GM21529 (cell line): ENCODE results near the gene KIAA1958.
"Not testable (repeated sequence)": the region's sequence is repeated elsewhere in the genome, so short reads cannot be mapped to it uniquely, and the experiment has no call there.

ENCODE experiments used
- ATAC-seq: cut with Tn5 transposase; IDR thresholded peaks from one replicate; pipeline ENCODE4 v1.9.1; 2021; ENCODE audit not compliant: unreplicated experiment

KIAA1958 gene

DNA sequence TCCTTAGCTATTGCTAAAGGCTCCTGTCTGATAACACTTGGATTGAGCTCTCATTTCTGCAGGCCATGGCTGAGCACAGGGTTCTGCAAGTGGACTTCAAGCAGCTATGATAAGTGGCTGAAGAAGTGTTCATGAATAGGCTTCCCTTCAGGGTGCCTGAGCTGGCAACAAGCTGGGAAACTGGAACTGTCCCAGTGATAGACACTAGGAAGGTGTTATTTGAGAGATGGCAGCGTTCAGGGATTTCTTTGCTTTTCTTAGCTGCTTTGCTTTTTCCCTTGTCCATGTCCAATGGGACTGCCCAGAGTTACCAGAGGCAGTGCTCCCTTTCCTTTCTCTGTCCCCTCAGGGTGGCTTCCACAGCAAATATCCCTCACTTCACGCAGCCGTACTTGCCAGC, 155.5 kb downstream of the KIAA1958 start:
- no peak for ATAC-seq

DNA sequence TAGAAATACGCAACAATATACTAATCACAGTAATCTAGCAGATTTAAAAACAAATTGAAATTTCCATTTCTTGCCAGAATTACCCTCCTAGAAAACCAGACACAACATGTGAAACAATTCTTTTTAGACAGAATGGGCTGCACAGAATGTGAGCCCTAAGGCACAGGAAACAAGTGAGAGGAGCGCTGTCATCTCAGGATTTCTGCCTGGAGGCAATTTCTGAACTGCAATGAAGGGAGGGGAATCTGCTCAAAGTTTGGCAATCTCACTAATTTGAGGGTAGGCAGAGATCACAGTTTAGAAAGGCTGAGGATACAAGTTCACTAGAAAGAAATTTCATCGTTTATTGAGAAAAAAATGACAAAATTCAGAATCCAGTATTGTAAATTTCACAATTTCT, 161.0 kb downstream of the KIAA1958 start:
- ATAC-seq, result no peak

- no peak for ATAC-seq
Observed at GRCh38 chr9:112648624-112649023, 162.0 kb downstream of the KIAA1958 start.

- no peak for ATAC-seq
Observed at GRCh38 chr9:112654282-112654681, 167.7 kb downstream of the KIAA1958 start.

DNA sequence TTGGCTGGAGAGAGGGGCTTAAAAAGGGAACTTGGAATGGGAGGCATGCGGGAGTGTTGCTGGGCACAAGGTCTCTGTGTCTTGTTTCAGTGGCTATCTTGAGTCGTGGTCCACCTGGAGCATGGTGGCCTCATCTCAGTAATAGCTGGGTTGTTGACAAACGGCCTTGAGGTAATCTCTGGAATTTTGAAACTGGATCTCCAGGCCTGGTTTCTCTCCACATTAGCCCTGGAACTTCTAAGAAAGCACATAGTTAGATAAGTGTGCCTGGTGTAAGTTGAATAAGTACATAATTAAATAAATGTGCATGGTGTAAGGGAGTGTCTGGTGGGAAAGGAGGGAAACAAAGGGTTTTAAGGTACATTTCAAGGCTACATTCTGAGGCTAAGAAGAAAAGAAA, 169.0 kb downstream of the KIAA1958 start:
- ATAC-seq, result no peak

DNA sequence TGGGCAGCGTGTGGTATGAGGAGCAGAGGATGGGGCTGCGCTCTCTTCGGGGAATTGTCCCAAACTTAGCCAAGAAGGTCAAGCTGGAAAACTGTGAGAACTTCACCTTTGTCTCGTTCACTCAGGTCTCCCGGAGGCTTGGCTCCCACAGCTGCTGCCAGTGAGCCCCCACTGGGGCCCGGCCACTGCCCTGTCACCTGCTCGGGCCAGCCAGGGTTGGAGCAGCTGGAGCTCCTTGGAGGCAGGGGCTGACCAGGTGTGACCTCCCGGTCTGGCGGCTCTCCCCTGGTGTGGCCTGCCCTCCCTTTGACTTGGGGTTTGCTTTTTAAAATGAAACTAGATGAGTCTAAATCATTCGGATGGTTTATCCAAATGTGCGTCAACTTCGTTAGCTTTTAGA, 173.3 kb downstream of the KIAA1958 start:
- no peak for ATAC-seq

DNA sequence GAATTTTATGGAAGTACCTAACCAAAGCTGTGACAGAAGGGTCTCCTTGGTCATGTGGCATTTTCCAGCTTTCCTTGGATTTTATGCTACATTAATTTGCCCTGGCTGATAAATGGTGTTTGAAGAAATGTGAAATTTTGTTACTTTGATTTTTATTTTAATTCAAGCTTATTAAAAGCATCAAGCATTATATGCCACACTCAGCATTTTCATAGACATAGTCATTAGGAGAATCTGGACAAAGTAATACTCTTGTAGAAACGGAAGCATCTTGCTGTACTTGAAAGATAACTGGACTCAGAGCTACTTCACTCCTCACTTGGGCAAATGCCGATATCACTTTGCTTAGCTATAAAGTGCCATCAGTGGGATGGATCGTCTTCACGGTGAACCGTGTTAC, 177.1 kb downstream of the KIAA1958 start:
- no peak for ATAC-seq

DNA sequence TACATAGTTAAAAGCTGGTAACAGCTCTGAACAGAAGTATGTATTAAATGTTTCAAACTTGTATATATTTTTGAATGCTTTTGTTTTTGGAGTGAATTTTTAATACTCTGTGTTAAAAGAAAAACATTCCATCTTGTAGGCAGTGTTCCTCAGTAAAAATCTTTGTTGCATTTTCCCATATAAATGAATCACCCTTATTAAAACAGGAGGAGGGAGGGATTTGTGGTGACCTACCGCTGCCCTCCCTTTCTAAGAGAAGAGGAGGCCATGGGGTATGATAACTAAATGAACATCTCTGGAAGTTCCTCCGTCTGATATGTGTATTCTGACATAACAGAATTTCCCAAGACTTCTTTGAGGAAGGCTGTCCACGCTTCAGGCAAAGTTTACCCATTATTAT, 177.9 kb downstream of the KIAA1958 start:
- no peak for ATAC-seq

- no peak for ATAC-seq
Observed at GRCh38 chr9:112665347-112665746, 178.7 kb downstream of the KIAA1958 start.

- no peak for ATAC-seq
Observed at GRCh38 chr9:112669326-112669725, 182.7 kb downstream of the KIAA1958 start.

- no peak for ATAC-seq
Observed at GRCh38 chr9:112670991-112671625, 184.5 kb downstream of the KIAA1958 start.

DNA sequence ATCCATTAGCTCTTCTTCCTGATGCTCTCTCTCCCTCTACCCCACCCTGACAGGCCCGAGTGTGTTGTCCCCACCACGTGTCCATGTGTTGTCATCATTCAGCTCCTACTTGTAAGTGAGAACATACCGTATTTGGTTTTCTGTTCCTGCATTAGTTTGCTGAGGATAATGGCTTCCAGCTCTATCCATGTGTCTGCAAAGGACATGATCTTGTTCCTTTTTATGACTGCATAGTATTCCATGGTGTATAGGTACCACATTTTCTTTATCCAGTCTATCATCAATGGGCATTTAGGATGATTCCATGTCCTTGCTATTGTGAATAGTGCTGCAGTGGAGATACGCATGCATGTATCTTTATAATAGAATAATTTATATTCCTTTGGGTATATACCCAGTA, 186.6 kb downstream of the KIAA1958 start:
- not testable (repeated sequence) for ATAC-seq

DNA sequence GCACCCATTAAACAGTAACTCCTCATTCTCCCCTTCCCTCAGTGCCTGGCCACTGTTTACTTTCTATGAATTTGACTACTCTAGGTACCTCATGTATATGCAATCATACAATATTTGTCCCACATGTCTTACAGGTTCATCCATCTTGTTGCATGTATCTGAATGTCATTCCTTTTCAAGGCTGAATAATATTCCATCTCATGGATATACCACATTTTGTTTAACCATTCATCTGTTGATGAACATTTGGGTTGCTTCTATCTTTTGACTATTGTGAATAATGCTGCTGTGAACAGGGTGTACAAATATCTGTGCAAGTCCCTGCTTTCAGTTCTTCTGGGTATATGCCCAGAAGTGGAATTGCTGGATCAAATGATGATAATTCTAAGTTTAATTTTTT, 190.4 kb downstream of the KIAA1958 start:
- no peak for ATAC-seq

GRCh38 chr9:112680731-112681402, 194.2 kb downstream of the KIAA1958 start:
- ATAC-seq, result no peak

DNA sequence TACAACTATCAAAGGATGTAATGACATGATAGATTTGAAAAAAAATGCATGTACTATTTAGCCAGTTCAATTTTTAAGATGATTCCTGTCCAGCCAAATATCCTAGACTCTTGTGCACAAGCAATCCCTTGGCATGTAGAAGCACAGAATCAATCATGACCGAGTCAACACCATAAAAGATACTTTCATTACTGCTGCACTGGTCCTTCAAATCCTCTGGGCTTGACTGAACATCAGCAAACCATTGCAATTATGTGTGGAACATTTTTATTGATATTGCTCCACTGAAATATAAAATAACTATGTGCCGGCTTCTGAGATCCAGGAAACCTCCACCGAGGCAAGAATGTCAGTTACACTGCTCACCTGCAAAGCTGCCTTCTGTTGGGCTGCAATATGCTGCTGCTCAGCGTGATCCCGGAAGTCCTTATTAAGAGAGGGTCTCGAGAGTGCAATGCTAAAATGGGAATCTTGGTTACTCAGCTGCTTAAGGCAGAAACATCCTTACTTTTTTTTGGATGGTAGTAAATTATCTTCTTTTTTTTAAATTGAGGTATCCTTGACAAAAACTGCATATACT, 202.6 kb downstream of the KIAA1958 start:
- no peak for ATAC-seq

- ATAC-seq, result no peak
Observed at GRCh38 chr9:112694706-112695555, 208.3 kb downstream of the KIAA1958 start.

DNA sequence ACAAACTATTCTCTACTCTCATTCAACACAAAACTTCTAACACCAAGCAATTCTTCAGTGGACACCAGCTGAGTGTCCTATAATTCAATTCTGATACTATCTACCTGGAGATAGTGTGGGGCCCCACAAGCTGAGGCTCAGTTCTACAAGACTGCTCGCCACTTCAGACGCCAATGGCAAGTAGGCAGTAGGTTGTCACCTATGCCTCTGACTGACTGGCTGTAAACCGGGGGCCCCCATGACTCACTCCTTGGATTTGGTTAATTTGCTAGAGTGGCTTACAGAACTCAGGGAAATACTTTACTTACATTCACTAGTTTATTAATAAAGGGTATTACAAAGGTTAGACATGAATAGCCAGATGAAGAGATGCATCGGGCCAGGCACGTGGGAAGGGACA, 209.8 kb downstream of the KIAA1958 start:
- ATAC-seq, result no peak

- peak; percentile 92 for ATAC-seq
Observed at GRCh38 chr9:112699230-112699629, 212.6 kb downstream of the KIAA1958 start.

DNA sequence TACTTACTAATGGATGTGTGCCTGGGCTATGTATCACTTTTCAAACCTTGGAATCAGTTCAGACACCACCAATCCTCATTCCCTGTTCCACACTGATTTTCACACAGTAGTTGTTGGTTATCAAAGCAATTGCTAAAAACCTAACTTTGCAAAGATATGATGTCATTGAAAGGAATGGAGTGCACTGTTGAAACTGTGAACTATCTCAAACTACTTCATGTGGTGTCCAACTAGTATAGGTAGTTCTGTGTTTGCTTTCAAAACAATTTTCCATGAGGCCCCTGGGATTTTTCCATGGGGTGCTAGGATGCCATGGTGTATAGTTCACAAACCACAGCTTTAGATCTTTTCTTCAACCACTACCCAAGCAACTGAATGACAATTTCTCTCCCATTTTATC, 213.5 kb downstream of the KIAA1958 start:
- ATAC-seq, result no peak

GRCh38 chr9:112703304-112703703, 216.7 kb downstream of the KIAA1958 start:
- no peak for ATAC-seq

DNA sequence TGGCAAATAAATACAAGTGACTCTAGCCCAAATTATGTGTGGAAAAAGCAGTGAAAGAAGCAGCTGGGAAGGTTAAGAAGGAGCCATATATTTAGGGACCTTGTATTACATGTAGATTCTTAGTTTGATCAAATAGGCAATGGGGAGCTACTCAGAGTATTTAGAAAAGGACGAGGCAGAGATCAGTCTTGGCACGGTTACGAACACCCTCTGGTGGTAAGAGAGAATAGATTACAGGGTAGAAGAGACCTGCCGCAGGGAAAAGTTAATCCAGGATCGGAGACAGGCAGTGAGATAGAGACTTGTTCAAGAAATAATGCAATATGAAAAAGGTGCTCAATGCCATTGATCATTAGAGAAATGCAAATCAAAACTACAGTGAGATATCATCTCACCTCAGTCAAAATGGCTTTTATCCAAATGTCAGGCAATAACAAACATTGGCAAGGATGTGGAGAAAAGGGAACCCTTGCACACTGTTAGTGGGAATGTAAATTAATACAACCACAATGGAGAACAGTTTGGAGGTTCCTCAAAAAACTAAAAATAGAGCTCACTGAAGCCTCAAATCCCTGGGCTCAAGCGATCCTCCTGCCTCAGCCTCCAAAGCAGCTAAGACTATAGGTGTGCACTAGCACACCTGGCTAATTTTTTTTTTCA, 219.3 kb downstream of the KIAA1958 start:
- no peak for ATAC-seq
